ENCODE data around the gene PXDN.
"Not testable (repeated sequence)": the region's sequence is repeated elsewhere in the genome, so short reads cannot be mapped to it uniquely, and the experiment has no call there.

PXDN gene

DNA sequence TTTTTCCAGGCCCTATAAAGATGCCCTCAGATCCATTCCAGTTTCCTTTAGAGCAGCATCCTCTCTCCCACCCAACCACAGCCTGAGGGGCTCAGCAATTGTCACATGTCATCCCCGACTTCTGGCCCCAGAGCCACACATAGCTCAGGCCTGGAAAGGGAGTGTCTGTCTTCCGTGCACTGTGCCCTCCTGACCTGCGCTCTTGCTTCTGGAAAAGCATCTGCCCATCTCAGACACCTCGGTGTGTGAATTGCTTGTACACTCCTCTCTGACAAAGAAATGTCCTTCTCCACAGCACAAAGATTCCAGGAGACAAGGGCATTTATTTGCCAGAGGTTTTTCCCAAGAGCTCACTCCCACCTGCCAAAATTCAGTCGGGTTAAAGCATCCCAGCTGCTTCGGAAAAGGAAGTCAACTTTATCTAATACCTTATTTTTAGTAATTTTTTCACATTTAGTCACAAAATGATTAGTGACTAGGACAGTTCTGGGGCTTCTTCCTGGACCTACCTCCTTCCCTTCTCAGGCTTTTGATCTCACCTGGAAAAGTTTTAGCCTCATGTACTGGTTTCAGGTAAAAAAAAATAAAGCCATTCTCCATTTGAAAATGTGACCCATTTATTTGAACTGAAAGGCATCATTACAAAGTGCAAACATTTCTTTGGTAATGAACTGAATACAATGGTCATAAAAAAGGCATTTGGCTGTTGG lies 112.9 kb downstream of the PXDN start:
- no peak for DNase-seq (ENCODE audit: low spot score)

DNA sequence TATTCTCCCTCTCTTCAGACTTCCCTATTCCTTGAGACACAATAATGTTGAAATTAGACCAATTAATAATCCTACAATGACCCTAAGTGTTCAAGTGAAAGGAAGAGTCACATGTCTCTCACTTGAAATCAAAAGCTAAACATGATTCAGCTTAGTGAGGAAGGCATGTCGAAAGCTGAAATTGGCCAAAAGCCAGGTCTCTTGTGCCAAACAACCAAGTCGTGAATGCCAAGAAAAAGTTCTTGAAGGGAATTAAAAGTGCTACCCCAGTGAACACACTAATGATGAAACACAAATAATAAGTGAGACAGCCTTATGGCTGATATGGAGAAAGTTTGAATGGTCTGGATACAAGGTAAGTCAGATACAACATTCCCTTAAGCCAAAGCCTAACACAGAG lies 115.4 kb downstream of the PXDN start:
- no peak for DNase-seq (ENCODE audit: low spot score)

DNA sequence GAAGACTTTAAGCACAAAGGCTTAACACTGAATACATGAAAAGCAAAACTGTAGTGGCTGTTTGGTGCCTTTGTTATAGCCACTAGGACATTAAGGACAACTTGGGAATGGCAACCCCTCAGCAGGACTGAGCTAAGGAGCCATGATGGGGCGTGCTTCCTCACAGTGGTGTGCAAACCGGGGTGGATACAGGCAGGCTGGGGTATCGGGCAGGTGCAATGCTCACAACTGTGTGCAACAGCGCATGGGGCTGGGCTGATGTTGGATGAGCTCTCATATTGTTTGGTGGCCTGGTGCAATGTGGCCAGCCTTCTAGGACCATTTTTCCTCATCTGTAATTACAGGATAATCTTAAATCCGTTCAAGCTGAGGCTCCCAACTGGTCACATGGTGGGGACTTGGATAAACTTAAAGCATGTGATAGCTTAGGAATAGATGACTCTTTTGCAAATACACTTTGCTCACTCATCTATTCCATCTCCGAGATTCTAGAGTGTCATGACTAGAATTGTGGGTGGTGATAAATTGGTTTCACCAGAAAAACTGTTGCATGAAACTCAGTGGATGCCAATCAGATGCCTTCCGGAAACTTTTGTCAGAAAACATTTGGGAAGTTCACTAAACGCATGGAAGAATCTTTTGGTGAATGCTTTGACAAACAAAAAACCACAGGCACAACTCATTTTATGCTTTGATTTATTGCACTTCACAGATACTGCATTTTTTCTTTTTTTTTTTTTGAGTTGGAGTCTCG lies 116.5 kb downstream of the PXDN start:
- peak; percentile 57 for DNase-seq (ENCODE audit: low spot score)

DNA sequence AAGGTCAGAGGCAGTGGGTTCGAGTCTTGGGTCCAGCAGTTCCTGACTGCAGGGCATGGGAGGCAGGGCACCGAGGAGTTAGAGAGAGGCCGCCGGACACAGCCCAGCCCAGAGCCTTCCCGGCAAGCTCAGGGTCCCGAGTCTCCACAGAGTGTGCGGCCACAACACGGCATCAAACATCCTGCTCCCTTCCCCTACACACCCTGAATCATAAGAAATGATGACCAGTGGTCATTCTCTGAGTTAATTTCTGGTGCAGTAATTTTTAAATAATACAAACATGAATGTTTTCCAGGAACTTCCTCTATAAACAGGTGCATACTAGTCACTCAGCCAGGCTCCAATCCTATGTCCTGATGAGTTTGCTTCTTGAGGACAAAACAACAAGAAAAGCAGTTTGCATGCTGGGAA lies 118.0 kb downstream of the PXDN start:
- no peak for DNase-seq (ENCODE audit: low spot score)

DNA sequence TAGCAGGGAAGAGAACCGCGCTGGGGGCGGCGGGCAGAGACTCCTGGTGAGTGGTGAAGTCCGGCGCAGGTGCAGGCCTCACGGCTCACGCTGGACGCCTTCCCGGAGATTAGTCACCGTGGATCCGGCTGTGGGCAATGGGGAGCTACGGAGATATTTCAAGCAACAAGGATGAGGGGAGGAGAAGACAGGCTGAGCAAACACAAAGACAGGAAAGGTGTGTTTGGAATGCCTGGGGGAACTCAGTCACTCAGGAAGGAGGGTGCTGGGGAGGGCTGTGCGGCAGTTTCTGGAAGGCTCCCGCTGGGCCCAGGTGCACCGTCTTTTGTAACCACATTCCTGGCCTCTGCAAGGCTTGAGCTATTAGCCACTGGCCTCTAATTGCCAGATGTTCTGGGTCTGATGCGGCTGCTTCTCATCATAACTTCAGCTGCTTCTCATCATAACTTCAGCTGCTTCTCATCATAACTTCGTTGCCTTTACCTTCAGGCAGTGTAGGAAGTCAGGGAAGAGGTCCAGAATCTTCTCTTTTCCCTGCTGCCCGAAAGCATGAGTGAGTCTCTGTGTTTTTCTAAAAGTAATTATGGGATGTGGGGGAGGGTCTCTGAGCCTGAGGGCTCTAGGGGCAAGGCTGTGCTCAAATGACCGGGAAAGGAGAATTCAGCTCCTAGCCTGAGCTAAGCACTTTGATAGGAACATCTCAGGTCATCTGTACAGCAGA lies 118.9 kb downstream of the PXDN start:
- DNase-seq (ENCODE audit: low spot score), result peak; percentile 58

DNA sequence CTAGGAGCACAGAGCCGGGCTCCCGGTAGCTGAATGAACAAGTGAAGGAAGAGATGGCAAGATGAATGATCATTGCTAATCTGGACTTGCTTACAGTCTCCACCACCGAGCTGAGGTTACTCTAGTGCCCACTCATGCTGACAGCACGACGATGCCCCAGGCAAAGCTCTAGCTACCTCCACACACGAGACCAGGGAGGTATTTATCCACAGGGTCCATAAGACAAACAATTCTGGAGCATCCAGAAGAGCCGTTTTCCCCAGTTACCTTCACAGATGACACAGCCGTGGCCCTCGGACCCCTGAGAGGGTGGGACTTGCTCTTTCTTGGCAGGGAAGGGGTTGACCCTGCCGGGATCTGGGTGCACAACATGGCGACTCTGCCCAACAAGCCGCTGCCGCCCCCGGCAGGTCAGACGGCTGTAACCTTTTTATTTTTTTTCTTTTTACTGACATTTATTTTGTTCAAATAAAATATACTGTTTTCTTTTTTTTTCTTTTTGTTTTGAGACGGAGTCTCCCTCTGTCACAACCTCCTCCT lies 120.3 kb downstream of the PXDN start:
- DNase-seq (ENCODE audit: low spot score), result no peak

DNA sequence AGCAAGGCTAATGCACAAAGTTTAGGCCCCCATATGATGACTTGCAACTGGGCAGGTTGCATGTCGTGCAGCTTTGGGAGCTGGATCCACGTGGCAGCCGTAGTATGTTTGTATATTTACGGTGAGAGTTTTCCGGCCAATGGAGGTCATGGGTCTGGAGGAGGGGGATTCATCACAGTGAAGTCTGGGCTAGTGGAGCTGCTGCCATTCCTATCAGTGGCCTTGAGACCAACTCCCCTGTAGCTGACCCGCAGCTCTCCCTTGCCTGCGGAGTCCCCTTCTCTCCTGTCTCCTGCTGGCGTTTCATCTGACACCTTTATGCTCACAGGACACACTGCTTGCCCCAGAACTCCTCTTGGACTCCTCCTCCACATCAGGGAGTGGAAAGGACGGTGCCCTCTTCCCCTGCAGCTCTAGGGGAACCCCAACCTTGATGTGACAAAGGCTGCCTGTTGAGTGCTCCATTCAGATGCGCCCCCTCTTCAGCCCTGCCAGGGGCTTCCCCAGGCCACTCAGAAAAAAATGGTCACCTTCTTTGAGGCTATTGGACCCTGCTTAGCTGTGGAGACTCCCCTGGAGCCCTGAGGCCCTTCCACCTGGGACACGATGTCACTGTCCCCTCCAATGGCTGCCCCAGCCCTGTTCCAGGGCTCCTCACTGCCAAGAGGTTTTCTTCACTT lies 121.7 kb downstream of the PXDN start:
- DNase-seq (ENCODE audit: low spot score), result no peak

DNA sequence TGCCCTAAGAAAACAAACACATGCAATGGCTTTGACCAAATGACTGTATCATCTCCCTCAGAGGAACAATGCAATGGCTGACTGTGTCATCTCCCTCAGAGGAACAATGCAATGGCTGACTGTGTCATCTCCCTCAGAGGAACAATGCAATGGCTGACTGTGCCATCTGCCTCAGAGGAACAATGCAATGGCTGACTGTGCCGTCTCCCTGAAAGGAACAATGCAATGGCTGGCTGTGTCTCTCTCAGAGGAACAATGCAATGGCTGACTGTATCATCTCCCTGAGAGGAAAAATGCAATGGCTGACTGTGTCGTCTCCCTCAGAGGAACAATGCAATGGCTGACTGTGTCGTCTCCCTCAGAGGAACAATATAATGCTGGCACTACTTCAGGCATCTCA lies 122.3 kb downstream of the PXDN start:
- not testable (repeated sequence) for DNase-seq (ENCODE audit: low spot score)

DNA sequence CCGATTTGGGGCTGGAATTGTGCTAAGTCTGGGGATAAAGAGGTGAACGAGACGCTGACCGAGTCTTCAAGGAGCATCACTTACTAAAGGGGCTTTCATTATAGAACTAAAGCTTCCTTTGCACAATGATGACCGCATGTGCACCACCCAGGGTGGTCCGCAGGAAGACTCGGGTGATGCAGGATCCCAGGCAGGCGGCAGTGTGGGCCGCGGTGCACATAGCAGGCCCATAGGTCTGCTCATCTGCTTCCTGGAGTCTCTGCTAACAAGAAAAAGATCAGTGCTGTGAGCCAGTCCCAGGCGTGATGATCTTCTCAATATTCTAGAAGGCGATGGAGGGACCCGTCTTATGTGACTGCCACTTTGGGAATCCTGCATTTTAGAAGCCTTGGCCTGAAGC lies 122.8 kb downstream of the PXDN start:
- no peak for DNase-seq (ENCODE audit: low spot score)

DNA sequence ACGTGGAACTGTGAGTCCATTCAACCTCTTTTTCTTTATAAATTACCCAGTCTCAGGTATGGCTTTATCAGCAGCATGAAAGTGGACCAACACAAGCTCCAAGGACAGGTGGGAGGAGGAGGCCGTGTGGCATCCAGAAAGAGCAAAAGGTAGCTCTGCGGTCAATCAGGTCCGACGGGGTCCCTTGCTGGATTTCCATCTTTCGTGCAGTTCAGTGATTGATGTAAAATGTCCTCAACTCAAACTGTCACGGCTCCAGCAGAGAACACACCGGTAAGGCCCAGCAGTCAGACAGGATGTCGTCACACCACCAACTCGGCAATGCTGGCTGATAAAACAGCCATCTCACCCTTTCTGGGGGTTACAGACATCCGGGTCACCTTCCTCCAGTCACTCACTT lies 123.3 kb downstream of the PXDN start:
- DNase-seq (ENCODE audit: low spot score), result no peak

DNA sequence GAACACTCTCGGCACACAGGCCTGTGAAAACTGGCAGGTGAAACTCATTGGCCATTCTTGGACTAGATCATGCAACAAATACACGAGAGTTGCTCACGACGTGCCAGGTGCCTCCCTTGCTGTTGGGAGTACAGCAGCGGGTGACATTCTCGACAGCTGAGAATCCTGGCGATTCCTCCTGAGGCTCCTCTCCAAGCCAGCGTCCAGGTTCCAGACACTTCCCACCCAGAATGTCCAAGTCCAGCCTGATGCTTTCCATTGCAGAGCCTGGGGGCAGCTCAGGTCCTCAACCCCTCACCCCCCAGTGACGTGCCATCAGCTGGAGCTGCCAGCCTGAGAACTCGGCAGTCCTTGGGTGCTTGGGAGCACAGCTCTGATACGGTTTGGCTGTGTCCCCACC lies 124.2 kb downstream of the PXDN start:
- DNase-seq (ENCODE audit: low spot score), result no peak

DNA sequence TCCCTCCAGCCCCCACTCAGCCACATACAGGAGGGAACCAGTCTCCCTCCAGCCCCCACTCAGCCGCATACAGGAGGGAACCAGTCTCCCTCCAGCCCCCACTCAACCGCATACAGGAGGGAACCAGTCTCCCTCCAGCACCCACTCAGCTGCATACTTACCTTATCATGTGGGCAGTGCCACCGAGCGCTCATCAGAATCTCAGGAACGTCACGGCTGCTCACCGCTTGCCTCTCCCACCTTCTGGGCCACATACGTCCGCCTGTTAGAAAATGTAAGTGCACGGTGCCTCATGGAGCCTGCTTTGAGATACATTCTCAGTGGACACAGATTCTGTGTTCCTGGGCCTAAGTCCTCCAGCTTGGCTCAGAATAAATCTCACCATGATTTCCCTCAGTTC lies 124.8 kb downstream of the PXDN start:
- no peak for DNase-seq (ENCODE audit: low spot score)

DNA sequence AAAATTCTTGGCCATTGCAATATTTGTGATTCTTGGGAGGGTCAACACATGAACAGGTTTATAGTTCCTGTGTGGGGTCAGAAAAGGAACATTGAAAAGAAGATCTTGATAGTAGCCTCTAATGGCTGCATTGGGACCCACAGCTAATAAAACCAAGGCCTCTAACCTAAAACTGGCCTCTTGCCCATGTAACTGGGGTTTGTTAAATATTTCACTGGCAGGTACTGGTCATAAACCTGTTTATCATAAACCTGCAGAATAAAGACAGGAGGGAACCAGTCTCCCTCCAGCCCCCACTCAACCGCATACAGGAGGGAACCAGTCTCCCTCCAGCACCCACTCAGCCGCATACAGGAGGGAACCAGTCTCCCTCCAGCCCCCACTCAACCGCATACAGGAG lies 125.3 kb downstream of the PXDN start:
- no peak for DNase-seq (ENCODE audit: low spot score)

DNA sequence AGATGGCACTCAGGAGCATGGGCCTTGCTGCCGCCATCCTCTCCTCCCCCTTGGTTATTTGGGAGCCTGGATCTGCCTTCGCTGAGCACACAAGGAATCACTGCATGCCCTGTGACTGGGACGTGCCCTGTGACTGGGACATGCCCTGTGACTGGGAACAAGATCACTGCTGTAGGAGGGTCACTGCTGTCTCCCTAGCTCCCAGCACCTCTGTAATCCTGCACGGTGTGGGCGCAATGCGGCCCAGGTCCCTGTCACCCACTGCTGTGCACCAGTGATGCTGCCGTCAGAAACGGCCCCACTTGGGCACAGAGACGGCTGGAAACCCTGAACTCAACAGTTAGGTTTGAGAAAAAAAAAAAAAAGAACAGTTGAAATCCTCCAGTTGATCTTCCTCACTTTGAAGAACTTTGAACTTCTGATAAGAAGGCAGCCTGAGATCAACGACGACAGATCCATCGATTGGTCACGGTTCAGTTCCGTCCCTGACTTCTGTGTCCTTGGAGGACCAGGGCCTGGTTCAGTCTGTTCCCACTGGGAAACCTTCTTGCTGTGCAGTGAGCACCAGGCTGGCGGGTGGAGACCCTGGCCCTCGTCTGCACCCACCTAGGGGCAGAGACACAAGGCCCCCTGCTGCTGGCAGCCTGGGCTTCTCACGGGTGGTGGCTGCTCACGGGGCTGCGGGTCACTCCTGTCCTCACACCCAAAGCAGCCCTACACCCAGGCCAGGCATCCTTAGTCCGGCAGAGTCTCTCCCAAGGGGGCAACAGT lies 125.9 kb downstream of the PXDN start:
- no peak for DNase-seq (ENCODE audit: low spot score)

DNA sequence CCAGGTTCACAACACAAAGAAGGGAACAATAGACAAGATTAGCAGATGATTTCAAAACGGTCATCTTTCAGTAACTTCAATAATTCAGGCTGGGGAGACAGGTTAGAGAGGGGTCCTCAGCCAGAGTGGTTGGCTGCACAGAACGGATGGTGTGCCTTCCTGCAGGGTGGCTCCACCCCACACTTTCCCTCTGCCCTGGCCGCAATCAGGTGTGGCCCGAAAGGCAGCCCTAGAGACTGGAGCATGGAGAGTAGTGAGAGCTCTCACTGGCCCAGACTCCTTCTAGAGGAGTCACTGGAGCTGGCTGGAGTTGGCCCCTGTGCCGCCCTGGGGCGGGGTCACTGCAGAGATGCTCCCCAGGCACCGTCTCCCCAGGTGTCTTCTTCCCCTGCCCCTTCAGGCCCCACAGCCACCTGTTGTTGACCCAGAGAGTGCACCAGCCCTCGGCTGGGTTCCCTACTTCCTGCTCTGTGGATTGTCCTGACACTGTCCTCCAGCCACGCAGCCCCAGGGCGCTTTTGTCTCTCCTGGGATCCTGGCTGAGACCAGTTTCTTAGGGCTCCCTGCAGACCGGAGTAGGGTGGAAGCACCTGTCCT lies 126.8 kb downstream of the PXDN start:
- no peak for DNase-seq (ENCODE audit: low spot score)

DNA sequence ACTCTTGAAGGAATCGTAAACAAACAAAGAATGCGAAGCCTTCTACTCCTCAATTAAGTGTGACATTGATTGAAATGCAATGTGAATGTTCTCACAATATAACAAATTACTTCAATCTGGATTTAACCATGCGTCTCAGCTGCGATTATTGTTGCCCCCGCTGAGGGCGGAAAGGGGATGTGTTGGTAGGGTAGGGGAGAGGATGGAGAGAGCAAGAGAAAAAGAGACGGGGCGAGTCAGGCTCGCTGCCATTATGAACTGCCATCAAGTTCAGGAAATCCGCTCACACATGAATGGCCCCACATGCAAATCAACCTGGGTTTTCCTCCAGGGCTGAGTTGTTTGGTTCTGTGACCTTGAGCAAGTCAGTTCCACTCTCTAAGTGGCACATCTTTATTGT lies 129.8 kb downstream of the PXDN start:
- DNase-seq (ENCODE audit: low spot score), result no peak

DNA sequence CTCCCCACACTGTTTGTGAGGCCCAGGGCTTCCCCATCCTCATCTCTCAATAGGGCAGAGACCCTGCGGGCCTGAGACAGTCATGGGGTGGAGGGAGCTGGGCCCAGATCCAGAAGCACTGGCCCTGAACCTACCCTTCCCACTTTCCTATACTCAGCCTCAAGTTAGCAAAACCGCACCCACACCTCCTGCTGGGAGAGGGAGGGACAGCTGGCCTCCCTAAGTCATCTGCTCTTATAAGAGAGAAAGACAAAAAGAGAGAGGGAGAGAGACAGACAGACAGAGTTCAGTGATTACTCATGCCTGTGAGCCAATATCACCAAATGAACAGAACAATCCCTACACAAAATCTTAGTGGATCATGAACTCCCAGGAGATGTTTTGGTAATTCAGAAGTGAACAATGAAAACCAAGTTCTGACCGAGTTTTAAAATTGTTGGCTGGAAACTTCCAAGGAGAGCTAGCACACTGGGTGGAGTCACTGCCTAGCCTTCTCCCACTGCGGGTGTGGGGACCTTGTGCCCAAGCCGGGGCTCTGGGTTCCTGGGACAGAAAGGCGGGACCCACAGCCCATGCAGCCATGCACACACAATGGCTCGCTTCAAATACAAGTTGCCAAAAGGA lies 130.5 kb downstream of the PXDN start:
- DNase-seq (ENCODE audit: low spot score), result peak; percentile 22

DNA sequence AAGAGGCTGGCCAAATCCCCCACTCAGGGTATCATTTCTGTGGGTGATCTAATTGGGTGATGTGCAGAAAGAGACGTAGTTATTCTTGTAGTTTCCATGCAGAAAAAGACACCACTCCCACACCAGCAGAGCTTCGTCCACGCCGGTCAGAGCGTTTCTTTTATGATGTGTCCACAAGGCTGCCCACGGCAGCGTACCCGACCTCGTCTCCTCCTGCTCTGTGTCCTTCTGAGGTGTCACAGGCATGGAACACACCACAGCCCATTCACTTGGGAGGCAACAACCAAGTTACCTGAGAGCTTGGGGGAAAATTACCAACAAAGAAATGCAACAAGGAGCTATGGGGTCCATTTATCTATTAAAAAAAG lies 131.3 kb downstream of the PXDN start:
- no peak for DNase-seq (ENCODE audit: low spot score)

DNA sequence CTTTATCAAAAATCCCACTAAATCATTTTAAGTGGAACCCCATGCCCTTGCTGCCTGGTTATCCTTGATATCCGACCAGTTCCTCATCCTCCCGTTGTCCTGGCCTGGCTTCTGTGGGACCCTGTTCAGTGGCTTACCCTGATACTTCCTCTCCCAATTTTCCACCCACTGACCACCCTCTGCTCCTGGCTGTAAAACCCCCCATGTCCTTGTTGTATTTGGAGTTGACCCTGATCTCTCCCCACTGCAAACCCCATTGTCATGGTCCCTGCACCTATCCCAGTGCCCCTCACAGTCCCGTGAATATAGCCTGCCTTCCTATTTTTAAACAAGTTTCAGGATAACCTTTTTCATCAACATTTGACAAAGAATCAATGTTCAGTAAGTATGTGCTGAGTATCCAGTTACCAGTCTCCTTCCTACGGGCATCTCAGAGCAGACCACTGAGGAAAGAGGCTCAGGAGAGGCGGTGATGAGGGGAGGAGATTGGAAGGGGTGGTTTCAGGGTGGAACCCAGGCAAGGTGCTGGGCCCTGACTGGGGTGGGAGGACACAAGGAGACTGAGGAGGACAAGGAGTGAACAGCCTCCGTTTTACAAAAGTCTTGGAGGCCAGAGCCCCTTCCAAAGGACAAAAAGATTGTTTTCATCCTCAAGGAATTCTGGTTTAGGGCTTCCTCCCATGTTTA lies 131.8 kb downstream of the PXDN start:
- DNase-seq (ENCODE audit: low spot score), result no peak

DNA sequence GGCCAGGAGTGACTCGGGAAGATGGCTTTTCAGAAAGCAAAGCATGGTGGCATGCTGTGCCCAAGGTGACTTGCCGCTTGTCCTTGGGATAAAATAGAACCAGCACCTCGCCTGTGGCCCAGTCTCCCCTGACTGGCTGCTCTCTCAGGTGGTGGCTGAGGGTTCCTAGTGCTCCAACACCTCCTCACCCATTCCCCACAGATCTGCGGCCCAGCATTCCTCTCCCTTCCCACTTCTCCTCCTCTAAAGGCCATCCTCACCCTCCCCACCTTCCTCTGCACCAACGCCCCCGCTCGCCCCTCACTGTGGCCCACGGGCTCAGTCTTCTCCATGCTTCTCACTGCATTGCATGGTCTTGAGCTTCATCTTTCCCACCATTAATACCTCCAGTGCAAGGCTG lies 132.4 kb downstream of the PXDN start:
- DNase-seq (ENCODE audit: low spot score), result no peak

Data from AG08395 (cell line).